CD4-positive, alpha-beta T cell treated with Interleukin-6 for 4 hours (primary cell): ENCODE data around the gene L3MBTL4.
"Not testable (repeated sequence)": the region's sequence is repeated elsewhere in the genome, so short reads cannot be mapped to it uniquely, and the experiment has no call there.

Experiments used
- DNase-seq: peaks from one replicate; pipeline ENCODE4 v3.0.0-alpha.2; 2020; ENCODE audit warnings: mixed read lengths

The L3MBTL4 gene

DNA sequence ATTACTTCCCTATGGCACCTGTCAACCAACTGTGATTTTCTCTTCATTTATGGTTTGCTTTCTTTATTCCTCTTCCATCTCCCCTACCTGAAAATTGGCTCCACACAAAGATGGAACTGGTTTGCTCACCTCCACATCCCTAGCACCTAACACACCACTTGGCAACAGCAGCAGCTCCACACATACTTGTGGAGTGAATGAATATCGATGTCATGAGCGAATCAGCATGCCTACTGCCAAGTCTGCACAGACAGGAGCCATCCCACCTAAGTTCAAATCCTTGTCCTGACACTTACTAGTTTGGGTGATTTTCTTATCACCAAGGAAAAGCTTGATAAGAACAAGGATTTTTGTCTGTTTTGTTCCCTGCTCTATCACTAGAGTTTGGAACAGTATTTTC is 328.0 kb downstream of the L3MBTL4 start:
- no peak for DNase-seq

DNA sequence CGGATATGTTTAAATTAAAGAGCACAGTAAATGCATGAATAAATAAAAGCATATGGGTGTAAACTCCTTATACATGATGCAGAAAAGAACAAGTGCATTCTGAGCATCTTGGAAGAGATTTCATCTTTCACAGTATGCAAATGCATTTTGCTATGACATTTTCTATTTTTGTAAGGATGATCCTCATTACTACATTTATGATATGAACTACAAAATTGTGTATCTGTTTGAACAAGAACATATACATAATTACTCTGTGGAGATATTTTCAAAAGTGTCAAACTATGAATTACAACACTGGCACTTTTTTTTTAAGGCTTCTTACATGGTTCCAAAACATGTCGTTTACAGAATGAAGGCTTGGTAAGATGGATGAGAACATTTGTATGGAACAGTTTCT is 335.3 kb downstream of the L3MBTL4 start:
- no peak for DNase-seq

DNA sequence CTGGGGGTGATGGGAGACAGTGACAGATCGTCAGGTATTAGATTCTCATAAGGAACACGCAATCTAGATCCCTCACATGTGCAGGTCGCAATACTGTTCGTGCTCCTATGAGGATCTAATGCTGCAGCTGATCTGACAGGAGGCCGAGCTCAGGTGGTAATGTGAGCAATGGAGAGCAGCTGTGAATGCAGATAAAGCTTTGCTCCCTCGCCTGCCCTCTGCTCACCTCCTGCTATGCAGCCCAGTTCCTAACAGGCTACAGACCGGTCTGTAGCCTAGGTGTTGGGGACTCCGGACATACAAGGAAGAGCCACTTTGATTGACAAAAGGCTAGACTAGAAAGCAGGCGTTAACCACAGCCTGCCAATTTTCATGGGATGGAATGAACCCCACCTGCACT is 335.8 kb downstream of the L3MBTL4 start:
- no peak for DNase-seq

DNA sequence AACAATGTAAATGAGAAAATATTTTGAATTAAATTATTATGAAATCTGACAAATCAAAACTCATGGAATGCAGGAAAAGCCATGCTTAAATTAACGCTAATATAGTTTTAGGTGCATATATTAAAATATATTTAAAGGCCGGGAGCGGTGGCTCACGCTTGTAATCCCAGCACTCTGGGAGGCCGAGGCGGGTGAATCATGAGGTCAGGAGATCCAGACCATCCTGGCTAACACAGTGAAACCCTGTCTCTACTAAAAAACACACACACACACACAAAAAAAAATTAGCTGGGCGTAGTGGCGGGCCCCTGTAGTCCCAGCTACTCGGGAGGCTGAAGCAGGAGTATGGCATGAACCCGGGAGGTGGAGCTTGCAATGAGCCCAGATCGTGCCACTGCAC is 342.3 kb downstream of the L3MBTL4 start:
- DNase-seq = not testable (repeated sequence)

- no peak for DNase-seq
Observed at GRCh38 chr18:6069539-6069938, 345.2 kb downstream of the L3MBTL4 start.

DNA sequence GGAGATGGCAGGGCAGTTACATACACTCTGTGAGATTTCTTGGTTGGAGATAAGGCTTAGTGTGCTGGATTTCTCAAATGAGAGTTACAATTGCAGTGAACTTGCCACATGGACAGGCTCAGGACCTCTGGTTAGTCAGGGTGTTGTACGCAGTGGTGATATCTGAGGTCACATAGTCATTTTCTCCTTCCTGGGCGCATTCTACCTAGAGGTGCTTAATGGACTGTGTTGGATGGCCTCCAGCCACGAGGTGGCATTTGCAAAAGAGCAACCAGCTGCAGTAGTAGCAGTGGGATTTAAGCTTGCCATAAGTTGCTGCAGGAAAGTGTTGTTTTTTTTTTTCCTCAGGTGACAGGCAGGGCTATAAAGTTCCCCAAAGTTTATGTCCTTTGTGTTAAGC is 345.6 kb downstream of the L3MBTL4 start:
- DNase-seq = no peak

- DNase-seq = no peak
Observed at GRCh38 chr18:6060149-6060548, 354.6 kb downstream of the L3MBTL4 start.

- DNase-seq = no peak
Observed at GRCh38 chr18:6059551-6059950, 355.2 kb downstream of the L3MBTL4 start.

DNA sequence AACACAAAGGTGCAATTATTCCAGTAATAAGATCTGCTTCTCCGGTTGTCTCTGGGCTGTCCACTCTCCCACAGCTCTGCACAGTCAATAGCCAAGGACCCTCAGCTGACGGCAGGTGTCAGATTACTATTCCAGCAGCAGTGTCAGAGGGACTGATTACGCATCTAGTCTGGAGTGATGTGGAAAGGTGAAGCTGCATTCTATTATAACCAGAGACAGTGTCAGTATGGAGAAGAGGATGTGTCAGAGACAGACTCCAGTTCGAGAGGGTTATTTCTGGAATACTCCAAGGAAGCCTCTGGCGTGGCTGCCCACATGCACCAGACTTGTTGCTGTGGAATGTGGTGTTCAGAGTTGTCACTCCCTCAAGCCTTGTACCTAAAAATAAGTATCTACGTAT is 355.8 kb downstream of the L3MBTL4 start:
- DNase-seq = no peak

- no peak for DNase-seq
Observed at GRCh38 chr18:6057604-6058003, 357.1 kb downstream of the L3MBTL4 start.

- DNase-seq = no peak
Observed at GRCh38 chr18:6056171-6056910, 358.4 kb downstream of the L3MBTL4 start.

GRCh38 chr18:6055711-6056110 is 359.0 kb downstream of the L3MBTL4 start:
- no peak for DNase-seq

- no peak for DNase-seq
Observed at GRCh38 chr18:6054256-6054842, 360.4 kb downstream of the L3MBTL4 start.

- no peak for DNase-seq
Observed at GRCh38 chr18:6052449-6052913, 362.2 kb downstream of the L3MBTL4 start.

DNA sequence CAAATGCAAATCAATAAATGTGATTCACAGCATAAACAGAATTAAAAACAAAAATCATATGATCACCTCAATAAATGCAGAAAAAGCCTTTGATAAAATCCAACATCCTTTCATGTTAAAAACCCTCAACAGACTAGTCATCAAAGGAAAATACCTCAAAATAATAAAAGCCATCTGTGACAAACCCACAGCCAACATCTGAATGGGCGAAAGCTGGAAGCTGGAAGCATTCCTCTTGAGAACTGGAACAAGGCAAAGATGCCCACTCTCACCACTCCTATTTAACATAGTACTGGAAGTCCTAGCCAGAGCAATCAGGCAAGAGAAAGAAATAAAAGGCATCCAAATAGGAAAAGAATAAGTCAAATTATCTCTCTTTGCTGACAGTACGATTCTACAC is 367.1 kb downstream of the L3MBTL4 start:
- DNase-seq = not testable (repeated sequence)

DNA sequence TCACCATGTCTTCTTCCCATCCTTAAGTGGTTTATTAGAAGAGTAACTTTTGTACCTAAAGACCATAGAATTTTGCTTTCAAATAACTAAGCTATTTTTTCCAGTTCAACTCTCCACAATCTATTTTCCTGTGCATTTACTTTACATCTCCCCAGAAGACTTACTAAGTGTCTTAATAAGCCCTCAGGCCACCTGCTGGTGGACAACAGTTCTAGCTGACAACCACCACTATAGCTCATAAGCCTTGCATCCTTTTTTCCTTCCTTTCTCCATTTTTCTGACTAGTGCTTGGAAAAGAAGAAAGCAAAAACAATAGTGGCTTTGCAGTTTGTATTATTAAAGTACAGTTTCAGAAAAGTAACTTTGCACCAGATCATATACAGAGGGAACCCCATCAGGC is 369.9 kb downstream of the L3MBTL4 start:
- DNase-seq = no peak

GRCh38 chr18:6044319-6044718 is 370.4 kb downstream of the L3MBTL4 start:
- DNase-seq = no peak

- no peak for DNase-seq
Observed at GRCh38 chr18:6039055-6039454, 375.7 kb downstream of the L3MBTL4 start.

DNA sequence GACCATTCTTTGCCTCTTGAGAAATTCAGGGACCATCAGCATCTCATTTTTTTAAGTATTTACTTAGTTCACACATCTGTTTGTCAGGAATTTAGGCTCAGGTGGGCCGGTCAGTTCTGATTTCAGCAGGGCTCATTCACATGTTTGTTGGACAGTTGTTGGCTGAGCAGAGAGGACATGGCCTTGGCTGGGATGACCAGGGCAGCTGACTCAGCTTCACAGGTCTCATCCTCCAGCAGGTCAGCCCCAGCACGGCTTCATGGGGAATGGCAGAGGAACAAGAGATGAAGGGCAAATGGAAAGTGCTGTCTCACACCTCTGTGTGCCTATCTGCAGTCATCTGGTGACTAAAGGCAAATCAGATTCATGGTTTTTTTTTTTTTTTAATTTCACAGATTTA is 383.3 kb downstream of the L3MBTL4 start:
- no peak for DNase-seq

DNA sequence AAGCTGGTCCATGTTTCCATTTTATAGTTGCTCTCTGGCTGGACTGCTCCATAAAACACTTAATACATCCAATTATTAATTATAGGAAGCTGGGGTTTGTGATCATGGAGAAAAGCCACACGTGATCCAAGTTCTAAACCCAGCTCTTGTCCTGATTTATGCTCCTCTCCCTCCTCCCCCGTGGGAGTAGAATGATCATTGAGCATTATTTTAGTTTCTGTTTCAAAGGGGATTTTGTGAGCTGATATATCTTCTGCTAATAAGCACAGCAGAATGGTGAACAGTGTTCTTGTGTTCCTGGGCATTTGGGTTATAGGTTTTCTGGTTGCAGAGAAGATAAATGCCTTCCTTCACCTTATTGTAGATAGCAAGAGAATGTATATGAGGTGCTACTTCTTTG is 383.7 kb downstream of the L3MBTL4 start:
- no peak for DNase-seq

DNA sequence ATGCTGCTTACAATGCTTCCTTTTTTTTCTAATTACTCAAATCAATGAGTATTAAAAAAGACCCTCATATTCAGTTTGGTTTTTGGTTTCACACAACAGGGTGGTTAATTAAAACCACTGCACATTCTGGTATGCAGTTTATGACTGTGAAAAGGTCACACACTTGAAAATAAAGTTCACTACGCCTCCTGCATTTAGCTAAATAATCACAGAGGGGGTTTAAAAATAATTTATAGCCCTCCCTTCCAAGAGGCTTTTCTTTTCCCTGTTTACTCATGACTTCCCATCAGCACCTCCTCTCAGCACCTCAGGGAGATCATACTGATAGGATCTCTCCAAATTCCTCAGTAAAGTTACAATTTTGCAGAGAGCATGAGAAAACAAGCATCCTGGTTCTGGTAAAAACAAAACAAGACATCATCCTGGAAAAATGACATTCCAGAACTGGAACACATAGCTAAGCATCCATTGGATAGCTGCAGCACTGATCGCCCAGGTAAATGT is 389.9 kb downstream of the L3MBTL4 start:
- DNase-seq = no peak

DNA sequence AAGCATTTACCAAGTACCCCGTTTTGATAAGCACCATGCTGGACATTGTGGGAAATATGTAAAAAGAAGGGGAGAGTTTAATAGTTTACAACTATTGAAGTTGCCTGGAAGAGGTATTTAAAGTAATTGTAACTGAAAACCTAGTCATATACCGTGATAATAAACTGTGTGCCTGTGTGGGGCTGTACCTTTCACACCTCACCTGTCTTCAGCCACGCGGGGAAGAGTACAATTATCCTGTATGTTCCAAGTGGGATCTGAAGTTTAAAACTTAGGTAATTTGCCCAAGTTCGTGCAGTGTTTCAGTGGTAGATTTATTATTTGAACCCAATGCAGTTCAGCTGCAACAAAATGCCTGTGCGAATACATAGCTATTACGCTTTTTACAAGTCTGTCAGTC is 391.2 kb downstream of the L3MBTL4 start:
- no peak for DNase-seq

- no peak for DNase-seq
Observed at GRCh38 chr18:6022845-6023244, 391.9 kb downstream of the L3MBTL4 start.

DNA sequence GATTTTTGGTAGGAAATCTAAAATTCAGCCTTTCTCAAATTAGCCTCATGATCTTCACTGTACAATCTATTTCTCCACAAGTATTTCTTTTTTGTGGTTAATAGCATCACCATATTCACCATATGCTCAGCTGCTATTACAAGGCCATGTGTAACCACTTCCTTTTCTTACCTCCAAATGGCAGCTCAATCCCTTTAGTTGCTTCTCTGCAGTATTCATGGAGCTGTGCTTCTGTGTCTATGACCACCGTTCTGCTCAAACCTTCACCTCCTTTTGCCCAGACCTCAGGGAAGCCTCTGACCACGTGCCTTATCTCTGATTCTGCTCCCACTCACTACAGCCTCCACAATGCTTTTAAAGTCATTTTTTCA is 392.7 kb downstream of the L3MBTL4 start:
- DNase-seq = no peak
